Ovary (tissue), 3 donors: ENCODE measurements around the gene SHISA7.

Experiments used
- CTCF ChIP-seq, 3 donors: fragments of 450-650 bp in 2 of 3; fragments of 200-600 bp in 1 of 3; IDR thresholded peaks; one replicate each; pipeline versions ENCODE4 v1.5.1 to v1.8.0; 2016 to 2022; ENCODE audit warnings: antibody characterized with exemption in 3 of 3, mild to moderate bottlenecking in 1 of 3
- EP300 ChIP-seq: sonication (generic); formaldehyde crosslinking; IDR thresholded peaks from one replicate; pipeline ENCODE4 v1.6.1; 2017; ENCODE audit warnings: antibody characterized with exemption
- donor health status: DM: no; HTN: no; CAD: no.

GRCh38 chr19:55449469-55449868, 6.4 kb upstream of the SHISA7 start:
- TF ChIP-seq EP300 (no peak), CTCF (IDR thresholded peaks at IDR 0.05) (no peak)
